GM12891 (cell line): ENCODE data around the gene DMXL2. TPM values are rescaled to one million over a fixed set of nuclear protein-coding genes. Genes with fewer than 3 reads are reported as not detected.
"Not testable (repeated sequence)": the region's sequence is repeated elsewhere in the genome, so short reads cannot be mapped to it uniquely, and the experiment has no call there.

ENCODE experiments used
- DNase-seq: peaks from one replicate; pipeline ENCODE4 v3.0.0; 2011; ENCODE audit warnings: low spot score; ENCODE audit not compliant: insufficient read length
- FAIRE-seq: peaks from 2 replicates; lab custom pipeline; 2011; peaks lifted over from hg19 to GRCh38; lab: Jason Lieb, UNC
- PAX5 ChIP-seq: IDR thresholded peaks from 2 replicates; pipeline ENCODE4 v1.6.1; 2011; ENCODE audit warnings: low read length, moderate library complexity, mild to moderate bottlenecking; ENCODE audit not compliant: insufficient read depth, severe bottlenecking
- POLR2A ChIP-seq: IDR thresholded peaks from 2 replicates; pipeline ENCODE4 v1.6.1; 2011; ENCODE audit warnings: low read depth, low read length, control low read depth
- POLR2AphosphoS5 ChIP-seq: IDR thresholded peaks from 2 replicates; pipeline ENCODE4 v1.6.1; 2011; ENCODE audit warnings: low read depth, low read length, control low read depth
- POU2F2 ChIP-seq: IDR thresholded peaks from 2 replicates; pipeline ENCODE4 v1.6.1; 2011; ENCODE audit warnings: low read depth, mild to moderate bottlenecking, control low read depth, low read length, moderate library complexity
- SPI1 ChIP-seq: IDR thresholded peaks from 2 replicates; pipeline ENCODE4 v1.6.1; 2011; ENCODE audit warnings: low read depth, low read length, control low read depth
- TAF1 ChIP-seq: IDR thresholded peaks from 2 replicates; pipeline ENCODE4 v1.6.1; 2011; ENCODE audit warnings: low read depth, low read length, control low read depth
- polyA plus RNA-seq: library from polyadenylated mRNA; unstranded; fragments of >200 nt; gene quantifications from one replicate; pipeline ENCODE4 v1.2.1, GENCODE V29; 2012; ENCODE audit warnings: low read depth, missing spikeins, inconsistent platforms; ENCODE audit not compliant: missing spikeins

DMXL2 gene
- polyA plus RNA-seq, result 16.7 TPM

DNA sequence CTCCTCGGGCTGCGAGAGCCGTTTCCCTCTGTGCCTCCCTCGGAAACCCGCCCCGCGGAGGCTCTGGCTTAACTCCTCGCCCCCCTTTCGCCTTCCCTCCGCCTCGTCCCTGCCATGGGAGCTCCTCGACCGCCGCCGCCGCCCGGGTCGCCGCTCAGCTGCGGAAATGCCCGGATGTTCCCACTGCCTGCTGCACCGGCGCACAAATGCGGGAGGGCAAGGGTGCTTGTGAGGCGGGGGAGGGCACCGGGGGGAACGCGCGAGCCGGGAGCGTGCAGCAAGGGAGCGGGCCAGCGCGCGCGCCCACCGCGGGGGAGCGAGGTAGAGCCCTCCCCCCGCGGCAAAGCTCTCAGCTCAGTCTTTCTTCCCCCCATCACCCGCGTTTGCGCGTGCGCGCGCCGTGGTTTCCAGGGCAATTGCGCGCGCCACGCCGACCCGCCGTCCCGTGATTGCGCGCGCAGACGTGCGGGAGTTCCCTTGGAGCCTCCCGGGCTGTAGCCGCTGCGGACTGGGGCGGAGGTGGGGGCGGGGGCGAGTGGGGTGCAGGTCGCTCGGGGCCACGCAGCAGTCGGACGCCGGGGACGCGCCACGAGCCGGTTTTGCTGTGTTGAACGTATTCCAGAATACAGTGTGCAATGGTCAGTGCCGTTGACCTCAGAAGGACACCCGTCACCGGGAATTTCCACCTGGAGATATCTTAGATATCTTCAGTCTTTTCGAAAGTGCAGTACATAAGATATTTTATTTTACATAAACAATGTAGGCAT is at the start of gene DMXL2:
DMXL2 (minus strand) TSS at position 168 of the 767 bp plus-strand sequence. CDS start 226 bp downstream, outside the sequence.
- TF ChIP-seq POLR2AphosphoS5, result no peak
- no peak for TF ChIP-seq PAX5
- TF ChIP-seq POLR2A, result no peak; the same call in 1 of the 2 replicates
- no peak for TF ChIP-seq SPI1
- TF ChIP-seq TAF1, result no peak
- no peak for TF ChIP-seq POU2F2
- FAIRE-seq (peak; percentile 96), DNase-seq (peak; percentile 60)

- DNase-seq (no peak), FAIRE-seq (no peak)
- TF ChIP-seq POLR2AphosphoS5, result no peak
- TF ChIP-seq SPI1, result peak; percentile 24; the same call in 1 of the 2 replicates
- no peak for TF ChIP-seq POU2F2
Measured at GRCh38 chr15:51672155-51672687, 49.6 kb upstream of the DMXL2 start.

- FAIRE-seq (no peak), DNase-seq (no peak)
- TF ChIP-seq POLR2AphosphoS5 (no peak), POLR2A (no peak), PAX5 (no peak), TAF1 (no peak), SPI1 (no peak), POU2F2 (no peak)
Measured at GRCh38 chr15:51669381-51669780, 46.8 kb upstream of the DMXL2 start.

DNA sequence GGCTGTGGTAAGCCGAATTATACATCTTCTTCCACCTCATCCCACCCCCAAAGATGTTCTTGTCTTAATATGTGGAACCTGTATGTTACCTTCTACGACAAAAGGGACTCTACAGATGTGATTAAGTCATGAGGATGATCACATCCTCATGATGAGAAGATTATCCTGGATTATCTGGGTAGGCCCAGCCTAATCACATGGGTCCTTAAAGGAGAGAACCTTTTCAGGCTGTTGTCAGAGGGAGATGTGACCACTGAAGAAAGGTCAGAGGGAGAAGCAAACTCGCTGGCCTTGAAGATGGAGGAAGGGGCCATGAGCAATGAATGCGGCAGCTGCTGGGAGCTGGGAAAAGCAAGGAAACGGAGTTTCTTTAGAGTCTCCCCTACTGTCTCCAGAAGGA is 45.9 kb upstream of the DMXL2 start:
- DNase-seq (no peak), FAIRE-seq (no peak)
- TF ChIP-seq POLR2AphosphoS5 (no peak), SPI1 (no peak), PAX5 (no peak), POLR2A (no peak), POU2F2 (no peak)

GRCh38 chr15:51667478-51667877 is 44.9 kb upstream of the DMXL2 start:
- FAIRE-seq (no peak), DNase-seq (no peak)
- TF ChIP-seq POU2F2 (no peak), POLR2A (no peak), SPI1 (no peak), POLR2AphosphoS5 (no peak), PAX5 (no peak), TAF1 (no peak)

GRCh38 chr15:51661072-51661471 is 38.5 kb upstream of the DMXL2 start:
- DNase-seq (no peak), FAIRE-seq (no peak)
- no peak for TF ChIP-seq SPI1
- TF ChIP-seq TAF1, result no peak
- TF ChIP-seq POU2F2, result no peak
- TF ChIP-seq PAX5, result no peak
- TF ChIP-seq POLR2AphosphoS5, result no peak
- no peak for TF ChIP-seq POLR2A

DNA sequence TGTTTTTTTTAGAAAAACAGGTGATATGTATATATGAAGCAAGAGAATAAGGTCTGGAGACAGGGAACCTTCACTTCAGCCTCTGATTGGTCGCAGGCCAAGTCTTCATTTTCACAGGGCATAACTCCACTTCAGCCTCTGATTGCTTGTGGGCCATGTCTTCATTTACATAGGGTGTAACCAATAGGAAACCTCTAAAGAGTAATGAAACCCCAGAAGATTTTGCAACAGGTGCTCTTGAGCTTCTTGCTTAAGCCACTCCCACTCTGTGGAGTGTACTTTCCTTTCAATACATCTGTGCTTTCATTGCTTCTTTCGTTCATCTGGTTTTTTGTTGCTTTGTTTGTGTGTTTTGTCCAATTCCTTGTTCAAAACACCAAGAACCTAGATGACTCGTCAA is 36.1 kb upstream of the DMXL2 start:
- TF ChIP-seq PAX5 (no peak), TAF1 (no peak), POLR2AphosphoS5 (no peak), SPI1 (no peak), POU2F2 (no peak), POLR2A (no peak)
- DNase-seq (no peak), FAIRE-seq (no peak)

GRCh38 chr15:51655401-51656057 is 33.0 kb upstream of the DMXL2 start:
- not testable (repeated sequence) for DNase-seq, FAIRE-seq

DNA sequence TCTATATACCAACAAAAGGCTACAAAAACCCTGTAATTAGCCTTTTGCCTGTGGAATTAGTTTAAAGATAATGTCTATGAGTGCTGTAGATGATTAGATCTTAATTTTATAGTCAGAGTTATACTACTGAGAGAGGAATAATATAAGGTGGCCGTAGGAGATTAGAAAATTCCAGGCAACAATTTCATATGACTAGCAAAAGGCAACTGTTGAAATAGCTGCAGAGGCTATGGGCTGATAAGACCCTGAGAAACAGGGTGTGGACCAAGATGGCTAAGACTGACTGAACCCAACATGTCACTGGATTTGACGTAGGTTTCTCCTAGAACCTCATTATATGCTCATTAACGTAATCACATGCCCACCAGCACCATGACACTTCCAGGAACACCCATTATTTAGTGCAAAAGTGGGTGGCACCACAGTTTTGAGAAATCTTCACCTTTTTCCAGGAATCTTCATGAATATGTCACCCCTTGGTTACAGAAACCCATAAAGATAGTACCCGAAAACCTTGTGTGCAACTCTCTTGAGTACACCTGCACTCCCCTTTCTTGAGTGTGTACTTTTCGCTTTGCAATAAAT is 29.6 kb upstream of the DMXL2 start:
- FAIRE-seq (no peak), DNase-seq (no peak)
- TF ChIP-seq POLR2AphosphoS5, result no peak
- TF ChIP-seq POU2F2, result no peak
- no peak for TF ChIP-seq SPI1
- TF ChIP-seq TAF1, result no peak
- no peak for TF ChIP-seq PAX5
- no peak for TF ChIP-seq POLR2A

- peak; percentile 21 for DNase-seq
- peak; percentile 97 for FAIRE-seq
- TF ChIP-seq POLR2A (no peak), PAX5 (no peak), SPI1 (no peak), POU2F2 (no peak), TAF1 (no peak), POLR2AphosphoS5 (no peak)
Measured at GRCh38 chr15:51649659-51650521, 27.3 kb upstream of the DMXL2 start.

DNA sequence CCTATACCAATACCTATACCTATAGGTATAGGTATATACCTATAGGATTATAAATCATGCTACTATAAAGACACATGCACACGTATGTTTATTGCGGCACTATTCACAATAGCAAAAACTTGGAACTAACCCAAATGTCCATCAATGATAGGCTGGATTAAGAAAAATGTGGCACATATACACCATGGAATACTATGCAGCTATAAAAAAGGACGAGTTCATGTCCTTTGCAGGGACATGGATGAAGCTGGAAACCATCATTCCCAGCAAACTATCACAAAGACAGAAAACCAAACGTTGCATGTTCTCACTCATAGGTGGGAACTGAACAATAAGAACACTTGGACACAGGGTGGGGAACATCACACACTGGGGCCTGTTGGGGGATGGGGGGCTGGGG is 26.1 kb upstream of the DMXL2 start:
- DNase-seq, FAIRE-seq: not testable (repeated sequence)

DNA sequence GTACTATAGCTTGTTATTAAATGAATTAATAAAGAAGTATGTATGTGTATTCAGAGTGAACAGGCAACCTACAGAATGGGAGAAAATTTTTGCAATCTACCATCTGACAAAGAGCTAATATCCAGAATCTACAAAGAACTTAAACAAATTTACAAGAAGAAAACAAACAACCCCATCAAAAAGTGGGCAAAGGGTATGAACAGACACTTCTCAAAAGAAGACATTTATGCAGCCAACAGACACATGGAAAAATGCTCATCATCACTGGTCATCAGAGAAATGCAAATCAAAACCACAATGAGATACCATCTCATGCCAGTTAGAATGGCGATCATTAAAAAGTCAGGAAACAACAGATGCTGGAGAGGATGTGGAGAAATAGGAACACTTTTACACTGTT is 25.5 kb upstream of the DMXL2 start:
- FAIRE-seq, DNase-seq: not testable (repeated sequence)
